HepG2 (cell line): ENCODE data around the gene GLIPR1. TPM values are rescaled to one million over a fixed set of nuclear protein-coding genes. Genes with fewer than 3 reads are reported as not detected.

ENCODE experiments used
- ATAC-seq: fragments of 200-7000 bp; cut with Tn5 transposase; 3 replicates; pipeline ENCODE4 v1.9.1; 2020; ENCODE audit warnings: mild to moderate bottlenecking, moderate library complexity
- BruUV-seq: library from RNA; stranded (reverse); fragments of 400-500 nt; replicated peaks from 2 replicates; lab custom pipeline; 2021; lab: Mats Ljungman, UMichigan
- CTCF ChIA-PET: fragments of 300-600 bp; formaldehyde crosslinking; extraction: SDS; loops from one replicate; lab custom pipeline; 2021; ENCODE audit warnings: low total read pairs, inconsistent platforms, low intra/inter-chr PET ratio; lab: Yijun Ruan, JAX
- POLR2A ChIA-PET: fragments of 350-600 bp; sonication (Branson Sonifier 250); formaldehyde crosslinking; loops from one replicate; lab custom pipeline; 2020; ENCODE audit warnings: antibody characterized with exemption, inconsistent platforms; lab: Yijun Ruan, JAX
- DNase-seq: peaks from one replicate; pipeline ENCODE4 v3.0.0-alpha.2; 2015; ENCODE audit warnings: low spot score
- FAIRE-seq: peaks from 3 replicates; lab custom pipeline; 2011; peaks lifted over from hg19 to GRCh38; lab: Jason Lieb, UNC
- H2AFZ ChIP-seq: one replicate; pipeline ENCODE4 v1.6.1; 2011; ENCODE audit warnings: low read length, inconsistent platforms
- H3K27ac ChIP-seq: fragments of 300-600 bp; 3 replicates; pipeline ENCODE4 v1.8.0; 2011; ENCODE audit warnings: mixed run types, mild to moderate bottlenecking, mixed read lengths, low read length, inconsistent platforms; ENCODE audit not compliant: insufficient read depth; ENCODE audit errors: extremely low read length
- H3K27me3 ChIP-seq, 2 experiments: fragments of 200-600 bp in 1 of 2; 2 replicates in 1 of 2; 3 replicates in 1 of 2; pipeline versions ENCODE4 v1.6.0 to v1.8.0; 2011; ENCODE audit warnings: low read length in 2 of 2, mild to moderate bottlenecking in 2 of 2, moderate library complexity in 2 of 2, inconsistent platforms in 1 of 2; ENCODE audit not compliant: insufficient read depth in 2 of 2, control insufficient read depth in 1 of 2
- H3K36me3 ChIP-seq, 2 experiments: fragments of 200-600 bp in 1 of 2; replicated peaks in 1 of 2; 2 replicates in 1 of 2; 3 replicates in 1 of 2; pipeline versions ENCODE4 v1.5.1 to v1.8.0; 2011; ENCODE audit warnings: low read length in 2 of 2, inconsistent platforms in 1 of 2; ENCODE audit not compliant: insufficient read depth in 2 of 2, control insufficient read depth in 1 of 2
- H3K4me1 ChIP-seq: 2 replicates; pipeline ENCODE4 v1.5.1; 2012; ENCODE audit warnings: low read length, inconsistent platforms; ENCODE audit not compliant: insufficient read depth
- H3K4me2 ChIP-seq: 2 replicates; pipeline ENCODE4 v1.6.0; 2011; ENCODE audit warnings: low read depth, low read length, inconsistent platforms
- H3K4me3 ChIP-seq, 3 experiments: fragments of 200-600 bp in 1 of 3; sonication (generic), shearing (Covaris generic) in 1 of 3; replicated peaks in 1 of 3; 2 replicates each; pipeline ENCODE4 v1.5.1; 2011 to 2016; ENCODE audit warnings: low read length in 3 of 3, inconsistent platforms in 2 of 3, low read depth in 2 of 3, mild to moderate bottlenecking in 2 of 3, control low read depth in 1 of 3, mixed read lengths in 1 of 3; ENCODE audit not compliant: insufficient read depth in 1 of 3
- H3K79me2 ChIP-seq: one replicate; pipeline ENCODE4 v1.6.1; 2011; ENCODE audit warnings: low read length, inconsistent platforms; ENCODE audit not compliant: insufficient read depth
- H3K9ac ChIP-seq: 2 replicates; pipeline ENCODE4 v1.6.0; 2011; ENCODE audit warnings: mild to moderate bottlenecking, low read depth, low read length, inconsistent platforms; ENCODE audit not compliant: insufficient read depth
- H3K9me3 ChIP-seq: 2 replicates; pipeline ENCODE4 v1.5.1; 2012; ENCODE audit warnings: mild to moderate bottlenecking, low read length
- H4K20me1 ChIP-seq: 2 replicates; pipeline ENCODE4 v1.6.0; 2011; ENCODE audit warnings: inconsistent platforms, mild to moderate bottlenecking, low read length, moderate library complexity; ENCODE audit not compliant: insufficient read depth
- AGO2 ChIP-seq: fragments of 200-400 bp; formaldehyde crosslinking; optimal IDR thresholded peaks from 2 replicates; pipeline ENCODE3; 2017; ENCODE audit warnings: mild to moderate bottlenecking, low read depth, low read length, moderate library complexity
- FOXM1 ChIP-seq: sonication (generic); formaldehyde crosslinking; IDR thresholded peaks from 2 replicates; pipeline ENCODE4 v1.5.0; 2020; ENCODE audit warnings: missing genetic modification reagents
- HOXA3 ChIP-seq: sonication (generic); formaldehyde crosslinking; IDR thresholded peaks from 2 replicates; pipeline ENCODE4 v1.5.0; 2020; ENCODE audit warnings: missing genetic modification reagents
- ONECUT2 ChIP-seq: sonication (generic); formaldehyde crosslinking; IDR thresholded peaks from 2 replicates; pipeline ENCODE4 v1.4.0; 2020; ENCODE audit warnings: missing genetic modification reagents
- SMC3 ChIP-seq: IDR thresholded peaks from 2 replicates; pipeline ENCODE4 v1.6.1; 2011; ENCODE audit warnings: low read length, improper control_type of control experiment
- ZNF234 ChIP-seq: sonication (generic); formaldehyde crosslinking; conservative IDR thresholded peaks from 2 replicates; pipeline ENCODE4 v1.5.1; 2020; ENCODE audit warnings: mild to moderate bottlenecking, missing genetic modification reagents
- ZNF430 ChIP-seq: sonication (generic); formaldehyde crosslinking; IDR thresholded peaks from 2 replicates; pipeline ENCODE4 v1.9.0; 2021; ENCODE audit warnings: mild to moderate bottlenecking, missing genetic modification reagents
- ZNF687 ChIP-seq: sonication (generic); formaldehyde crosslinking; IDR thresholded peaks from 2 replicates; pipeline ENCODE4 v1.5.1; 2020; ENCODE audit warnings: mild to moderate bottlenecking, missing genetic modification reagents, moderate library complexity
- ZNF781 ChIP-seq: sonication (generic); formaldehyde crosslinking; IDR thresholded peaks from 2 replicates; pipeline ENCODE4 v1.5.1; 2020; ENCODE audit warnings: borderline replicate concordance, mild to moderate bottlenecking, missing genetic modification reagents; ENCODE audit errors: not compliant biosample characterization
- WGBS: methylation state at CpG from one replicate; pipeline ENCODE4 v1.1.6; 2017; ENCODE audit warnings: low lambda C conversion rate; 5-methylcytosine and 5-hydroxymethylcytosine counted together
- in situ Hi-C: cut with HindIII; loops from 2 replicates; pipeline ENCODE4 v1.10.0; 2017; ENCODE audit warnings: low pct_unique_long_range_greater_than_20kb; ENCODE audit not compliant: extremely low pct_ligation_motif_present
- intact Hi-C: fragments of 100-400 bp; cut with micrococcal nuclease; formaldehyde crosslinking; loops from one replicate; pipeline ENCODE4 v1.10.0; 2022; ENCODE audit not compliant: unreplicated experiment
- polyA plus RNA-seq, 8 experiments: library from polyadenylated mRNA; depleted of rRNA in 3 of 8; stranded (reverse) in 7 of 8; unstranded in 1 of 8; fragments of >200 nt; fragmentation: Illumina TruSeq in 4 of 8; extraction: Trizol in 4 of 8; gene quantifications; 2 replicates each; pipeline versions ENCODE4 v1.2.1 to v1.2.3, GENCODE V29; 2011 to 2016; ENCODE audit warnings: low read depth in 4 of 8, missing spikeins in 1 of 8, mixed read lengths in 1 of 8; ENCODE audit not compliant: insufficient read depth in 1 of 8
- total RNA-seq, 5 experiments: library from RNA; depleted of rRNA; stranded (reverse); fragments of >200 nt; fragmentation: Illumina TruSeq; extraction: Trizol; gene quantifications; 2 replicates each; pipeline ENCODE4 v1.2.3, GENCODE V29; 2016; ENCODE audit warnings: low read depth in 1 of 5
- TF ChIP-seq, protein P1 (sequence below): sonication (generic); formaldehyde crosslinking; IDR thresholded peaks from 2 replicates; pipeline ENCODE4 v1.5.0; 2020; ENCODE audit warnings: mild to moderate bottlenecking, missing genetic modification reagents, borderline replicate concordance
- TF ChIP-seq, protein P2 (sequence below): sonication (generic); IDR thresholded peaks from 2 replicates; pipeline ENCODE4 v1.6.1; 2016; ENCODE audit warnings: low read depth, borderline replicate concordance

The GLIPR1 gene
- total and polyA plus RNA-seq, 2 of the 13 experiments (the other 11 are each of a cell fraction or from before 2014, with no cell fraction given), result 1.9 to 5.0 TPM

DNA sequence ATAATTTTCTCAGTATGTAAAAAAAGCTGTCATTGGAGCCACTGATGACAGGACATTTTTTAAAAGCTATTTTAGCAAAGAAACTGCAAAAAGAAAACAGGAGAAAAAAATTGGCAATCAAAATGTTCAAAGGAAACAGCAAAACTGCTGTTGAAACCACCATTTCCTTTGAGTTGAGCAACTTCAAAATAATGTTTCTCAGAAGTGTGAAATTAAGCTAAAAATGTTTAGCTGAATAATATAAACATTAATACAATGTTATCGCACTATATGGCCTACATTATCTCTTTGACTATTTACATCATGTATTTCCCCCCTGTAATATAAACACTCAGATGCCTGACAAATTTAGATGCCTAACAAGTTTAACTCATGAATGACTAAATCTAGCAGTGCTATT lies 23.4 kb upstream of the GLIPR1 start:
- no peak for ATAC-seq
- H3K79me2 ChIP-seq, result no peaks in the 10 kb centered on the region
- no peak overlapping the region for H3K9ac ChIP-seq
- H3K4me1 ChIP-seq, result no peaks in the 10 kb centered on the region
- ChIA-PET POLR2A (no interaction called here), CTCF (no interaction called here)
- no peaks in the 10 kb centered on the region for H4K20me1 ChIP-seq
- peaks cover 16% of the 10 kb centered on the region for H3K9me3 ChIP-seq
- FAIRE-seq, result no peak
- no peak overlapping the region for H3K4me3 ChIP-seq
- in situ Hi-C loops (no loop called here), intact Hi-C loops (no loop called here)
- WGBS, result 91% methylated on average over 1 of the region's 1 CpG
- no peak overlapping the region for H3K27ac ChIP-seq
- no peak for DNase-seq
- BruUV-seq, result no TSS peak
- H3K4me2 ChIP-seq, result no peak overlapping the region
- no peak overlapping the region for H2AFZ ChIP-seq
- H3K36me3 ChIP-seq, result no peaks in the 10 kb centered on the region
- TF ChIP-seq SMC3, result no peak
- TF ChIP-seq, protein P1, sequence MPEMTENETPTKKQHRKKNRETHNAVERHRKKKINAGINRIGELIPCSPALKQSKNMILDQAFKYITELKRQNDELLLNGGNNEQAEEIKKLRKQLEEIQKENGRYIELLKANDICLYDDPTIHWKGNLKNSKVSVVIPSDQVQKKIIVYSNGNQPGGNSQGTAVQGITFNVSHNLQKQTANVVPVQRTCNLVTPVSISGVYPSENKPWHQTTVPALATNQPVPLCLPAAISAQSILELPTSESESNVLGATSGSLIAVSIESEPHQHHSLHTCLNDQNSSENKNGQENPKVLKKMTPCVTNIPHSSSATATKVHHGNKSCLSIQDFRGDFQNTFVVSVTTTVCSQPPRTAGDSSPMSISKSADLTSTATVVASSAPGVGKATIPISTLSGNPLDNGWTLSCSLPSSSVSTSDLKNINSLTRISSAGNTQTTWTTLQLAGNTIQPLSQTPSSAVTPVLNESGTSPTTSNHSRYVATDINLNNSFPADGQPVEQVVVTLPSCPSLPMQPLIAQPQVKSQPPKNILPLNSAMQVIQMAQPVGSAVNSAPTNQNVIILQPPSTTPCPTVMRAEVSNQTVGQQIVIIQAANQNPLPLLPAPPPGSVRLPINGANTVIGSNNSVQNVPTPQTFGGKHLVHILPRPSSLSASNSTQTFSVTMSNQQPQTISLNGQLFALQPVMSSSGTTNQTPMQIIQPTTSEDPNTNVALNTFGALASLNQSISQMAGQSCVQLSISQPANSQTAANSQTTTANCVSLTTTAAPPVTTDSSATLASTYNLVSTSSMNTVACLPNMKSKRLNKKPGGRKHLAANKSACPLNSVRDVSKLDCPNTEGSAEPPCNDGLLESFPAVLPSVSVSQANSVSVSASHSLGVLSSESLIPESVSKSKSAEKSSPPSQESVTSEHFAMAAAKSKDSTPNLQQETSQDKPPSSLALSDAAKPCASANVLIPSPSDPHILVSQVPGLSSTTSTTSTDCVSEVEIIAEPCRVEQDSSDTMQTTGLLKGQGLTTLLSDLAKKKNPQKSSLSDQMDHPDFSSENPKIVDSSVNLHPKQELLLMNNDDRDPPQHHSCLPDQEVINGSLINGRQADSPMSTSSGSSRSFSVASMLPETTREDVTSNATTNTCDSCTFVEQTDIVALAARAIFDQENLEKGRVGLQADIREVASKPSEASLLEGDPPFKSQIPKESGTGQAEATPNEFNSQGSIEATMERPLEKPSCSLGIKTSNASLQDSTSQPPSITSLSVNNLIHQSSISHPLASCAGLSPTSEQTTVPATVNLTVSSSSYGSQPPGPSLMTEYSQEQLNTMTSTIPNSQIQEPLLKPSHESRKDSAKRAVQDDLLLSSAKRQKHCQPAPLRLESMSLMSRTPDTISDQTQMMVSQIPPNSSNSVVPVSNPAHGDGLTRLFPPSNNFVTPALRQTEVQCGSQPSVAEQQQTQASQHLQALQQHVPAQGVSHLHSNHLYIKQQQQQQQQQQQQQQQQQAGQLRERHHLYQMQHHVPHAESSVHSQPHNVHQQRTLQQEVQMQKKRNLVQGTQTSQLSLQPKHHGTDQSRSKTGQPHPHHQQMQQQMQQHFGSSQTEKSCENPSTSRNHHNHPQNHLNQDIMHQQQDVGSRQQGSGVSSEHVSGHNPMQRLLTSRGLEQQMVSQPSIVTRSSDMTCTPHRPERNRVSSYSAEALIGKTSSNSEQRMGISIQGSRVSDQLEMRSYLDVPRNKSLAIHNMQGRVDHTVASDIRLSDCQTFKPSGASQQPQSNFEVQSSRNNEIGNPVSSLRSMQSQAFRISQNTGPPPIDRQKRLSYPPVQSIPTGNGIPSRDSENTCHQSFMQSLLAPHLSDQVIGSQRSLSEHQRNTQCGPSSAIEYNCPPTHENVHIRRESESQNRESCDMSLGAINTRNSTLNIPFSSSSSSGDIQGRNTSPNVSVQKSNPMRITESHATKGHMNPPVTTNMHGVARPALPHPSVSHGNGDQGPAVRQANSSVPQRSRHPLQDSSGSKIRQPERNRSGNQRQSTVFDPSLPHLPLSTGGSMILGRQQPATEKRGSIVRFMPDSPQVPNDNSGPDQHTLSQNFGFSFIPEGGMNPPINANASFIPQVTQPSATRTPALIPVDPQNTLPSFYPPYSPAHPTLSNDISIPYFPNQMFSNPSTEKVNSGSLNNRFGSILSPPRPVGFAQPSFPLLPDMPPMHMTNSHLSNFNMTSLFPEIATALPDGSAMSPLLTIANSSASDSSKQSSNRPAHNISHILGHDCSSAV (CRISPR knock-in tag), result no peak
- TF ChIP-seq AGO2, result no peak
- TF ChIP-seq FOXM1 (CRISPR knock-in tag), result no peak
- no peak for TF ChIP-seq HOXA3
- TF ChIP-seq ZNF781, result no peak
- no peak for TF ChIP-seq ZNF234 (CRISPR knock-in tag)
- no peak for TF ChIP-seq ZNF430 (CRISPR knock-in tag)
- TF ChIP-seq, protein P2, sequence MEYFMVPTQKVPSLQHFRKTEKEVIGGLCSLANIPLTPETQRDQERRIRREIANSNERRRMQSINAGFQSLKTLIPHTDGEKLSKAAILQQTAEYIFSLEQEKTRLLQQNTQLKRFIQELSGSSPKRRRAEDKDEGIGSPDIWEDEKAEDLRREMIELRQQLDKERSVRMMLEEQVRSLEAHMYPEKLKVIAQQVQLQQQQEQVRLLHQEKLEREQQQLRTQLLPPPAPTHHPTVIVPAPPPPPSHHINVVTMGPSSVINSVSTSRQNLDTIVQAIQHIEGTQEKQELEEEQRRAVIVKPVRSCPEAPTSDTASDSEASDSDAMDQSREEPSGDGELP, result no peak
- TF ChIP-seq ZNF687 (CRISPR knock-in tag), result no peak
- TF ChIP-seq ONECUT2 (CRISPR knock-in tag), result no peak
- H3K27me3 ChIP-seq, result 0 out of 5 replicates have a peak, but pooled peaks cover 0 to 4% of the 10 kb centered on the region in 2 experiments
